ENCODE results near the gene SMURF2. TPM values are rescaled to one million over a fixed set of nuclear protein-coding genes. Genes with fewer than 3 reads are reported as not detected.

Gene SMURF2
- total and polyA plus RNA-seq, 9 of the 15 experiments (the other 6 are each of a cell fraction or from before 2014, with no cell fraction given) = 3.8 to 22.0 (median 14.8) TPM

DNA sequence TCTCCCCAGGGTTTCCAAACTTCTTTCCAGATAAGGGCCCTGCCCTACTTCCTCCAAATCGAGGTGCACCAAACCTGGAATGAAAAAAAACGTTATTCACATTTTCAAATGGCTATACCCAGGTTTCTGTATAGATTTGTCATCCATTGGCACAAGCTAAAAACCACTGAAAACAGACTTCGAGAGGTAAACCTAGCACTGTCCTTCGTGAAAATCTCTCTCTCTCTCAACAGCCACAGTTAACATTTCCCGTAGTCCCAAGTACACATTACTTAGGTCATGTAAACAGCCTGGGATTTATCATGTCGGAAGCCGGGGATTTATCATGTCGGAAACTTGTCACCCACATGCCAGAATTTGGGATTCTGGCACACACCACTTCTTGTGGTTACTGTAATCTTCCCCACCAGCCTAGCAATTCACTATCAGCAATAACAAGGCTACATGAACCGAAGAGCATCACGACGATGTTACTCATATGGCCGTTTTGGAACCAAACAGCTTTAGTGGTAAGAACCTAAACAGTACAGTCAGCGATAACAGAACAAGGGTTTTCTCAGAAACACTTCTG is 157.3 kb downstream of the SMURF2 start (continued):
- TF ChIP-seq ZBTB1 (CRISPR knock-in tag; IDR thresholded peaks at IDR 0.05; ENCODE audit: borderline replicate concordance, low read depth) (no peak), CHD4 (IDR thresholded peaks at IDR 0.05; ENCODE audit: insufficient read depth, insufficient replicate concordance, low read depth, low read length, poor library complexity, severe bottlenecking) (no peak), FOSL1 (tag; conservative IDR thresholded peaks at IDR 0.05) (no peak; the same call in 1 of the 2 replicates), FOXK1 (CRISPR knock-in tag; IDR thresholded peaks at IDR 0.05; ENCODE audit: borderline replicate concordance) (no peak), GATA2 (CRISPR knock-in tag; IDR thresholded peaks at IDR 0.05) (peak; percentile 61; the same call in 1 of the 2 replicates), ZKSCAN1 (IDR thresholded peaks at IDR 0.05; ENCODE audit: low read depth, low read length) (no peak), BRD9 (IDR thresholded peaks at IDR 0.05; ENCODE audit: low read depth, partially characterized antibody) (no peak), NONO (IDR thresholded peaks at IDR 0.05; ENCODE audit: low read depth in 2 of 2, low read length in 1 of 2) (no peak), ZNF140 (CRISPR knock-in tag; IDR thresholded peaks at IDR 0.05) (no peak)
- TF ChIP-seq, protein P1, sequence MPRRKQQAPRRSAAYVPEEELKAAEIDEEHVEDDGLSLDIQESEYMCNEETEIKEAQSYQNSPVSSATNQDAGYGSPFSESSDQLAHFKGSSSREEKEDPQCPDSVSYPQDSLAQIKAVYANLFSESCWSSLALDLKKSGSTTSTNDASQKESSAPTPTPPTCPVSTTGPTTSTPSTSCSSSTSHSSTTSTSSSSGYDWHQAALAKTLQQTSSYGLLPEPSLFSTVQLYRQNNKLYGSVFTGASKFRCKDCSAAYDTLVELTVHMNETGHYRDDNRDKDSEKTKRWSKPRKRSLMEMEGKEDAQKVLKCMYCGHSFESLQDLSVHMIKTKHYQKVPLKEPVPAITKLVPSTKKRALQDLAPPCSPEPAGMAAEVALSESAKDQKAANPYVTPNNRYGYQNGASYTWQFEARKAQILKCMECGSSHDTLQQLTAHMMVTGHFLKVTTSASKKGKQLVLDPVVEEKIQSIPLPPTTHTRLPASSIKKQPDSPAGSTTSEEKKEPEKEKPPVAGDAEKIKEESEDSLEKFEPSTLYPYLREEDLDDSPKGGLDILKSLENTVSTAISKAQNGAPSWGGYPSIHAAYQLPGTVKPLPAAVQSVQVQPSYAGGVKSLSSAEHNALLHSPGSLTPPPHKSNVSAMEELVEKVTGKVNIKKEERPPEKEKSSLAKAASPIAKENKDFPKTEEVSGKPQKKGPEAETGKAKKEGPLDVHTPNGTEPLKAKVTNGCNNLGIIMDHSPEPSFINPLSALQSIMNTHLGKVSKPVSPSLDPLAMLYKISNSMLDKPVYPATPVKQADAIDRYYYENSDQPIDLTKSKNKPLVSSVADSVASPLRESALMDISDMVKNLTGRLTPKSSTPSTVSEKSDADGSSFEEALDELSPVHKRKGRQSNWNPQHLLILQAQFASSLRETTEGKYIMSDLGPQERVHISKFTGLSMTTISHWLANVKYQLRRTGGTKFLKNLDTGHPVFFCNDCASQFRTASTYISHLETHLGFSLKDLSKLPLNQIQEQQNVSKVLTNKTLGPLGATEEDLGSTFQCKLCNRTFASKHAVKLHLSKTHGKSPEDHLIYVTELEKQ (CRISPR knock-in tag; IDR thresholded peaks at IDR 0.05) = no peak
- TF ChIP-seq, protein P2, sequence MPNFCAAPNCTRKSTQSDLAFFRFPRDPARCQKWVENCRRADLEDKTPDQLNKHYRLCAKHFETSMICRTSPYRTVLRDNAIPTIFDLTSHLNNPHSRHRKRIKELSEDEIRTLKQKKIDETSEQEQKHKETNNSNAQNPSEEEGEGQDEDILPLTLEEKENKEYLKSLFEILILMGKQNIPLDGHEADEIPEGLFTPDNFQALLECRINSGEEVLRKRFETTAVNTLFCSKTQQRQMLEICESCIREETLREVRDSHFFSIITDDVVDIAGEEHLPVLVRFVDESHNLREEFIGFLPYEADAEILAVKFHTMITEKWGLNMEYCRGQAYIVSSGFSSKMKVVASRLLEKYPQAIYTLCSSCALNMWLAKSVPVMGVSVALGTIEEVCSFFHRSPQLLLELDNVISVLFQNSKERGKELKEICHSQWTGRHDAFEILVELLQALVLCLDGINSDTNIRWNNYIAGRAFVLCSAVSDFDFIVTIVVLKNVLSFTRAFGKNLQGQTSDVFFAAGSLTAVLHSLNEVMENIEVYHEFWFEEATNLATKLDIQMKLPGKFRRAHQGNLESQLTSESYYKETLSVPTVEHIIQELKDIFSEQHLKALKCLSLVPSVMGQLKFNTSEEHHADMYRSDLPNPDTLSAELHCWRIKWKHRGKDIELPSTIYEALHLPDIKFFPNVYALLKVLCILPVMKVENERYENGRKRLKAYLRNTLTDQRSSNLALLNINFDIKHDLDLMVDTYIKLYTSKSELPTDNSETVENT (CRISPR knock-in tag; IDR thresholded peaks at IDR 0.05) = no peak
- TF ChIP-seq, protein P3, sequence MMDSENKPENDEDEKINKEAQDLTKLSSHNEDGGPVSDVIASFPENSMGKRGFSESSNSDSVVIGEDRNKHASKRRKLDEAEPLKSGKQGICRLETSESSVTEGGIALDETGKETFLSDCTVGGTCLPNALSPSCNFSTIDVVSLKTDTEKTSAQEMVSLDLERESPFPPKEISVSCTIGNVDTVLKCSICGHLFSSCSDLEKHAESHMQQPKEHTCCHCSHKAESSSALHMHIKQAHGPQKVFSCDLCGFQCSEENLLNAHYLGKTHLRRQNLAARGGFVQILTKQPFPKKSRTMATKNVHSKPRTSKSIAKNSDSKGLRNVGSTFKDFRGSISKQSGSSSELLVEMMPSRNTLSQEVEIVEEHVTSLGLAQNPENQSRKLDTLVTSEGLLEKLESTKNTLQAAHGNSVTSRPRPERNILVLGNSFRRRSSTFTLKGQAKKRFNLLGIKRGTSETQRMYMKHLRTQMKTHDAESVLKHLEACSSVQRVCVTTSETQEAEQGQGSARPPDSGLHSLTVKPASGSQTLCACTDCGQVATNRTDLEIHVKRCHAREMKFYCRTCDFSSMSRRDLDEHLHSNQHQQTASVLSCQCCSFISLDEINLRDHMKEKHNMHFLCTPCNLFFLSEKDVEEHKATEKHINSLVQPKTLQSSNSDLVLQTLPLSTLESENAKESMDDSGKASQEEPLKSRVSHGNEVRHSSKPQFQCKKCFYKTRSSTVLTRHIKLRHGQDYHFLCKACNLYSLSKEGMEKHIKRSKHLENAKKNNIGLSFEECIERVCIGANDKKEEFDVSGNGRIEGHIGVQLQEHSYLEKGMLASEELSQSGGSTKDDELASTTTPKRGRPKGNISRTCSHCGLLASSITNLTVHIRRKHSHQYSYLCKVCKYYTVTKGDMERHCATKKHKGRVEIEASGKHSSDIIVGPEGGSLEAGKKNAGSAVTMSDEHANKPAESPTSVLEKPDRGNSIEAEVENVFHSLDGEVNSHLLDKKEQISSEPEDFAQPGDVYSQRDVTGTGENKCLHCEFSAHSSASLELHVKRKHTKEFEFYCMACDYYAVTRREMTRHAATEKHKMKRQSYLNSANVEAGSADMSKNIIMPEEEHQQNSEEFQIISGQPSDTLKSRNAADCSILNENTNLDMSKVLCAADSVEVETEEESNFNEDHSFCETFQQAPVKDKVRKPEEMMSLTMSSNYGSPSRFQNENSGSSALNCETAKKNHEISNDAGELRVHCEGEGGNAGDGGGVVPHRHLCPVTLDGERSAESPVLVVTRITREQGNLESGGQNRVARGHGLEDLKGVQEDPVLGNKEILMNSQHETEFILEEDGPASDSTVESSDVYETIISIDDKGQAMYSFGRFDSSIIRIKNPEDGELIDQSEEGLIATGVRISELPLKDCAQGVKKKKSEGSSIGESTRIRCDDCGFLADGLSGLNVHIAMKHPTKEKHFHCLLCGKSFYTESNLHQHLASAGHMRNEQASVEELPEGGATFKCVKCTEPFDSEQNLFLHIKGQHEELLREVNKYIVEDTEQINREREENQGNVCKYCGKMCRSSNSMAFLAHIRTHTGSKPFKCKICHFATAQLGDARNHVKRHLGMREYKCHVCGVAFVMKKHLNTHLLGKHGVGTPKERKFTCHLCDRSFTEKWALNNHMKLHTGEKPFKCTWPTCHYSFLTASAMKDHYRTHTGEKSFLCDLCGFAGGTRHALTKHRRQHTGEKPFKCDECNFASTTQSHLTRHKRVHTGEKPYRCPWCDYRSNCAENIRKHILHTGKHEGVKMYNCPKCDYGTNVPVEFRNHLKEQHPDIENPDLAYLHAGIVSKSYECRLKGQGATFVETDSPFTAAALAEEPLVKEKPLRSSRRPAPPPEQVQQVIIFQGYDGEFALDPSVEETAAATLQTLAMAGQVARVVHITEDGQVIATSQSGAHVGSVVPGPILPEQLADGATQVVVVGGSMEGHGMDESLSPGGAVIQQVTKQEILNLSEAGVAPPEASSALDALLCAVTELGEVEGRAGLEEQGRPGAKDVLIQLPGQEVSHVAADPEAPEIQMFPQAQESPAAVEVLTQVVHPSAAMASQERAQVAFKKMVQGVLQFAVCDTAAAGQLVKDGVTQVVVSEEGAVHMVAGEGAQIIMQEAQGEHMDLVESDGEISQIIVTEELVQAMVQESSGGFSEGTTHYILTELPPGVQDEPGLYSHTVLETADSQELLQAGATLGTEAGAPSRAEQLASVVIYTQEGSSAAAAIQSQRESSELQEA (IDR thresholded peaks at IDR 0.05; ENCODE audit: low read depth) = no peak
- TF ChIP-seq, protein P4, sequence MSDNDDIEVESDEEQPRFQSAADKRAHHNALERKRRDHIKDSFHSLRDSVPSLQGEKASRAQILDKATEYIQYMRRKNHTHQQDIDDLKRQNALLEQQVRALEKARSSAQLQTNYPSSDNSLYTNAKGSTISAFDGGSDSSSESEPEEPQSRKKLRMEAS (CRISPR knock-in tag; IDR thresholded peaks at IDR 0.05) = no peak

Measured in K562 (cell line).